Adipose tissue (tissue), 3 donors: ENCODE results near the gene KRTAP5-11. TPM values are rescaled to one million over a fixed set of nuclear protein-coding genes. Genes with fewer than 3 reads are reported as not detected.
"Not testable (repeated sequence)": the region's sequence is repeated elsewhere in the genome, so short reads cannot be mapped to it uniquely, and the experiment has no call there.

Experiments used
- H3K27ac ChIP-seq: one replicate; pipeline ENCODE4 v1.5.1; 2013; ENCODE audit warnings: low read depth, low read length
- WGBS, 3 donors: extraction: QIAGEN DNeasy Blood & Tissue Kit; methylation state at CpG; one replicate each; pipeline ENCODE4 v1.1.7; 2013; 5-methylcytosine and 5-hydroxymethylcytosine counted together
- polyA plus RNA-seq, 3 donors: library from polyadenylated mRNA; stranded (reverse); fragments of 200-250 nt; gene quantifications; one replicate each; pipeline ENCODE4 v1.2.3, GENCODE V29; 2013
- donor health status: healthy with polysubstance abuse.
- donor health status: Bipolar disorder and iron deficiency.
- donor health status: healthy.

Gene KRTAP5-11
- polyA plus RNA-seq, 3 donors, result not detected

GRCh38 chr11:71565263-71565662, 17.4 kb downstream of the KRTAP5-11 start, which contains the start of gene KRTAP5-10:
Gene KRTAP5-10 (plus strand): TSS chr11:71565563. CDS start chr11:71565588, 25 bp downstream.
- 60 to 66% (median 60%) methylated on average over 5 of the region's 5 CpGs for WGBS, 3 donors
- H3K27ac ChIP-seq, result no peak within 1 kb of the TSS

GRCh38 chr11:71564430-71564829, 18.2 kb downstream of the KRTAP5-11 start:
- H3K27ac ChIP-seq, result no peak overlapping the region
- 87 to 90% (median 89%) methylated on average over 4 of the region's 4 CpGs for WGBS, 3 donors

GRCh38 chr11:71563406-71563805, 19.3 kb downstream of the KRTAP5-11 start:
- WGBS, 3 donors, result 15 to 27% (median 17%) methylated on average over 8 of the region's 8 CpGs
- H3K27ac ChIP-seq, result no peak overlapping the region

DNA sequence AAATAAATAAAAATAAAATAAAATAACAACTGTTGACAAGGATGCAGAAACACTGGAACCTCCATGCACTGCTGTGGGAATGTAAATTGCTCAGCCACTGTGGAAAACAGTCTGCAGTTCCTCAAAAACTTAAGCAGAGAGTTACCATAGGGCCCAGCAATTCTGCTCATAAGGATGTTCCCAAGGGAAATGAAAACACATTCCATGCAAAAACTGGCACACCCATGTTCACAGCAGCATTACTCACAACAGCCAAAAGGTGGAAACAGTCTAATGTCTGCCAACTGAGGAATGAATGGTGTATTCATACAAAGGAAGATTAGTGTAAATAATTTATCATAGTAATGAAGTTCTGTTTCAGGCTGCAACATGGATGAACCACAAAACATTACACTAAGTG, 20.6 kb downstream of the KRTAP5-11 start:
- H3K27ac ChIP-seq, result no peak overlapping the region

GRCh38 chr11:71558996-71559395, 23.7 kb downstream of the KRTAP5-11 start:
- WGBS, 3 donors, result 38 to 90% (median 81%) methylated on average over 1 of the region's 1 CpG
- H3K27ac ChIP-seq, result no peak overlapping the region

- no peak overlapping the region for H3K27ac ChIP-seq
These were observed 25.4 kb downstream of the KRTAP5-11 start for GRCh38 chr11:71557257-71557656.

DNA sequence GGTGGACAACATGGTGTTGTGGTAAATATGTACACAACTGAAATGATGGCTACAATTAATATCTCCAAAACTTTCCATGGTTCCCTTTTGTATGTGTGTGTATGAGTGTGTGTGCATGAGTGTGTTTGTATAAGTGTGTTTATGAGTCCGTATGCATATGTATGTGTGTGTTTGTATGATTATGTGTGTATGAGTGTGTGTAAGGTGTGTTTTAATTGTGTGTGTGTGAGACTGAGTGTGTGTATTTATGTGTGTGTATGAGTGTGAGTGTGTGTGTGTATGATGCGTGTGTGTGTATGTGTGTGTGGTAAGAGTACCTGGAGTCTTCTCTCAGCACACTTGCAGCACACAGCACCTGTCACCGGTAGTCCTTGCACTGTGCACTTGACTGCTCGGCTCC, 26.7 kb downstream of the KRTAP5-11 start:
- 78 to 91% (median 87%) methylated on average over 4 of the region's 4 CpGs for WGBS, 3 donors

GRCh38 chr11:71555508-71555907, 27.2 kb downstream of the KRTAP5-11 start:
- no peak overlapping the region for H3K27ac ChIP-seq
- WGBS, 3 donors, result 90 to 95% (median 92%) methylated on average over 11 of the region's 11 CpGs

More for the DNA sequence above, 26.7 kb downstream of the KRTAP5-11 start:
- no peak overlapping the region for H3K27ac ChIP-seq

- 77 to 85% (median 82%) methylated on average over 5 to 6 of the region's 6 CpGs for WGBS, 3 donors
These were observed 27.7 kb downstream of the KRTAP5-11 start for GRCh38 chr11:71554996-71555395.

GRCh38 chr11:71551711-71552110, 31.0 kb downstream of the KRTAP5-11 start:
- 95 to 100% (median 95%) methylated on average over 1 of the region's 1 CpG for WGBS, 3 donors
- no peak overlapping the region for H3K27ac ChIP-seq

More at GRCh38 chr11:71554996-71555395, 27.7 kb downstream of the KRTAP5-11 start:
- no peak overlapping the region for H3K27ac ChIP-seq

DNA sequence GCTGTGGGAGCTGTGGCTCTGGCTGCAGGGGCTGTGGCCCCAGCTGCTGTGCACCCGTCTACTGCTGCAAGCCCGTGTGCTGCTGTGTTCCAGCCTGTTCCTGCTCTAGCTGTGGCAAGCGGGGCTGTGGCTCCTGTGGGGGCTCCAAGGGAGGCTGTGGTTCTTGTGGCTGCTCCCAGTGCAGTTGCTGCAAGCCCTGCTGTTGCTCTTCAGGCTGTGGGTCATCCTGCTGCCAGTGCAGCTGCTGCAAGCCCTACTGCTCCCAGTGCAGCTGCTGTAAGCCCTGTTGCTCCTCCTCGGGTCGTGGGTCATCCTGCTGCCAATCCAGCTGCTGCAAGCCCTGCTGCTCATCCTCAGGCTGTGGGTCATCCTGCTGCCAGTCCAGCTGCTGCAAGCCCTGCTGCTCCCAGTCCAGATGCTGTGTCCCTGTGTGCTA, 33.9 kb downstream of the KRTAP5-11 start:
- 29 to 59% (median 35%) methylated on average over 5 of the region's 5 CpGs for WGBS, 3 donors
- no peak overlapping the region for H3K27ac ChIP-seq

GRCh38 chr11:71548120-71548519, 34.6 kb downstream of the KRTAP5-11 start, which contains the start of gene KRTAP5-9:
Gene KRTAP5-9 (plus strand): TSS chr11:71548420. CDS start chr11:71548658, 238 bp downstream.
- H3K27ac ChIP-seq, result no peak within 1 kb of the TSS
- WGBS, 3 donors, result 51 to 74% (median 64%) methylated on average over 5 of the region's 5 CpGs

GRCh38 chr11:71545405-71545966, 37.2 kb downstream of the KRTAP5-11 start:
- H3K27ac ChIP-seq, result no peak overlapping the region
- WGBS, 3 donors, result 83 to 89% (median 87%) methylated on average over 12 of the region's 12 CpGs

DNA sequence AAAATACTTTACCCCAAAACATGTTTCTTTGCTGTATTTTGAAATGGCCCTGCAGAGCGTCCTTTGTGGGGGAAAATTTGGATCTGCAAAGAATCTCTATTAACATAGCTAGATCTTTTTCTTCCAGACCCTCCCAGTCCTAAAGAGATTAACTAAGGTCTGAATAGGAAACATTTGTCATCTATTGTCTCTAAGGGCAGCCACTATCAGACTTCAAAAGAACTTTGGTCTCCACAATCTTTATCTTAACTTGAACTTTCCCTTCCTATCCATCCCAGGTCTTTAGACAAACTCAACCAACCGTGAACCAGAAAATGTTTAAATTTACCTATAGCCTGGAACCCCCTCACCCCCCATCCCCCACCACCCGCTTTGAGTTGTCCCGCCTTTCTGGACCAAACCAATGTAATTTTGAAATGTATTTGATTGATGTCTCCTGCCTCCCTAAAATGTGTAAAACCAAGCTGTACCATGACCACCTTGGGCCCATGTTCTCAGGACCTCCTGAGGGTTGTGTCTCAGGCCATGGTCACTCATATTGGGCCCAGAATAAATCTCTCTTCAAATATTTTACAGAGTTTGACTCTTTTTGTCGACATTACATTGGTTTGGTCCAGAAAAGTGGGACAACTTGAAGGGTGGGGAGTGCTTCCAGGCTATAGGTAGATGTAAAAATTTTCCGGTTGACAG, 38.0 kb downstream of the KRTAP5-11 start:
- H3K27ac ChIP-seq, result no peak overlapping the region
- 86 to 91% (median 89%) methylated on average over 6 of the region's 6 CpGs for WGBS, 3 donors

DNA sequence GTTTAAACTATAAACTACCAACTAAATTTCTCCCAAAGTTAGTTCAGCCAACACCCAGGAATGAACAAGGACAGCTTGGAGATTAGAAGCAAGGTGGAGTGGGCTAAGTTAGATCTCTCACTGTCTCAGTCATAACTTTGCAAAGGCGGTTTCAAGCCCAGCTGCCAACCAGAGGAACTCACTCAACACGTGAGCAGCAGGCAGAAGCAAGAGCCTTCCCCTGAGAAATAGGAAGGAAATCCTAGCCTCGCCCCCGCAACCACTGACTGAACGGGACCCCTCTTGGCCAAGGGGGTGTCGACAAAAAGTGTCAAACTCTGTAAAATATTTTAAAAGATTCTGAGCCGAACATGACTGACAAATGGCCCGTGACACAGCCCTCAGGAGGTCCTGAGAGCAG, 38.8 kb downstream of the KRTAP5-11 start:
- no peak overlapping the region for H3K27ac ChIP-seq
- 33 to 74% (median 34%) methylated on average over 8 of the region's 8 CpGs for WGBS, 3 donors

DNA sequence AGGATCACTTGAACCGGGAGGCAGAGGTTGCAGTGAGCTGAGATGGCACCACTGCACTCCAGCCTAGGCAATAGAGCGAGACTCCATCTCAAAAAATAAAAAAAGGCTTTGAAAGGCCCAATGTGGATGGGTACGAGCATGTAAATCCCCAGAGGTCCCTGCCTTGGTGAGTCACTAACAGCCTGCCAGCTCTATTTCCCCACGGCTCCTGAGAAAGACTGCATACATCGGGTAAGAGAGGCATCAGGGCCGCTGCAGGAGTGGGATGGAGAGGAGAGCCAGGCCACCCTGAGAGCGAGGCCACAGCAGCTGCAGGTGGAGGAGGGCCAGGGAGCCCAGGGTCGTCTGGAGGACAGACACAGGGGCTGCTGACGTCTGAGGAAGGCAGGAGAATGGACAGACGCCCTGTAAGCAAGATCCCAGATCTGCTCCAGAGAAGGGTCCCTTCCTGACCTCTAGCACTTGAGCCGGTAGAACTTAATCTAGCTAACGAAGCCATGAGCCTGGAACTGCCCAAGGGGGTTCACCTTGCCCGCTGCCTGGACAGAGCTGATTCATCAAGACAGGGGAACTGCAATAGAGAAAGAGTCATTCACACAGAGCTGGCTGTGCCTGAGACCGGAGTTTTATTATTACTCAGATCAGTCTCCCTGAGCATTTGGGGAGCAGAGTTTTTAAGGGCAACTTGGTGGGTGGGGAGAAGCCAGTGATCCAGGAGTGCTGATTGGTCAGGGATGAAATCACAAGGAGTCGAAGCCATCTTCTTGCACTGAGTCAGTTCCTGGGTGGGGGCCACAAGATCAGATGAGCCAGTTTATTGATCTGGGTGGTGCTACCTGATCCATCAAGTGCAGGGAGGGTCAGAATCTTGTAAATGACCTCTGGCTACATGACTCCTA, 39.5 kb downstream of the KRTAP5-11 start:
- 71 to 77% (median 71%) methylated on average over 15 of the region's 15 CpGs for WGBS, 3 donors
- no peak overlapping the region for H3K27ac ChIP-seq

GRCh38 chr11:71542382-71542781, 40.3 kb downstream of the KRTAP5-11 start:
- no peak overlapping the region for H3K27ac ChIP-seq
- 90 to 92% (median 91%) methylated on average over 7 of the region's 7 CpGs for WGBS, 3 donors

DNA sequence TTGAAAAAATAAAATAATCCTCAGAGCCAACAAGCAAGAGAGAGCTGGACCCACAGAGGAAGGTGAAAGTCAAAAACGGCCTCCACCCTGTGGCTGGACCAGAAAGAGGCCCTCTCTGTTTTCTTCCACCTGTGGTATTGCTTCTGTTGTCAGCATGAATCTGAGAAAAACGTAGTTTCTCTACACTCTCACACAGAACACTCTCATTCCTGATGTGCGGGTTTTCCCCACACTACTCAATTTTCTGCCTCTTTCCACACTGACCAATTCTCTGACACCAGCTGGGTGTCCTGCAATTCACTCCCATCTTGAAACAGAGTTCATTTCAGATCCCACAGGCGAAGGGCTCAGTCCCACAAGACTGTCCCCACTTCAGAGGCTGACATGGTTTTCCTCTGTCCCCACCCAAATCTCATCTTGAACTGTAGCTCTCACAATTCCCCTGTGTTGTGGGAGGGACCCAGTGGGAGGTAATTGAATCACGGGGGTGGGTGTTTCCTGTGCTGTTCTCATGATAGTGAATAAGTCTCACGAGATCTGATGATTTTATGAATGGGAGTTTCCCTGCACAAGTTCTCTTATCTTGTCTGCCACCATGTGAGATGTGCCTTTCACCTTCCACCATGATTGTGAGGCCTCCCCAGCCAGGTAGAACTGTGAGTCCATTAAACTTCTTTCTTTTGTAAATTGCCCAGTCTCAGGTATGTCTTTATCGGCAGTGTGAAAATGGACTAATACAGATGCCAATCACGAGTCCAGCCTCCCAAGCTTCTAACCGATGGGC, 42.0 kb downstream of the KRTAP5-11 start:
- 87 to 97% (median 89%) methylated on average over 9 of the region's 9 CpGs for whole genome bisulfite sequencing, 3 donors
- not testable (repeated sequence) for H3K27ac ChIP-seq
